PC-3 (cell line): ENCODE data around the gene PLXNA4.

Experiments used
- CTCF ChIP-seq: fragments of 300-600 bp; sonication (generic); conservative IDR thresholded peaks from 2 replicates; pipeline ENCODE4 v1.5.1; 2017; ENCODE audit warnings: antibody characterized with exemption, low read depth, mild to moderate bottlenecking, low read length
- EZH2 ChIP-seq: fragments of 300-600 bp; sonication (generic); IDR thresholded peaks from one replicate; pipeline ENCODE4 v1.6.1; 2017; ENCODE audit warnings: antibody characterized with exemption, mild to moderate bottlenecking, low read length; ENCODE audit not compliant: unreplicated experiment
- EZH2phosphoT487 ChIP-seq: fragments of 300-600 bp; sonication (generic); IDR thresholded peaks from 2 replicates; pipeline ENCODE4 v1.6.1; 2018; ENCODE audit warnings: mild to moderate bottlenecking, antibody characterized with exemption, low read length, borderline replicate concordance

- TF ChIP-seq CTCF (no peak), EZH2 (no peak), EZH2phosphoT487 (no peak)
Measured at GRCh38 chr7:132373041-132373440, 203.2 kb downstream of the PLXNA4 start.
